Smooth muscle cell (in vitro differentiated cells): ENCODE measurements around the gene LELP1. TPM values are rescaled to one million over a fixed set of nuclear protein-coding genes. Genes with fewer than 3 reads are reported as not detected.

Source experiments
- DNase-seq: peaks from one replicate; lab custom pipeline; 2025; ENCODE audit not compliant: unreplicated experiment; lab: John Stamatoyannopoulos, UW
- H2AFZ ChIP-seq: fragments of 200-600 bp; sonication (generic); 2 replicates; pipeline ENCODE4 v1.6.0; 2016; ENCODE audit warnings: antibody characterized with exemption, low read depth, mild to moderate bottlenecking
- H3F3A ChIP-seq: fragments of 200-600 bp; sonication (generic); 2 replicates; pipeline ENCODE4 v1.6.0; 2017; ENCODE audit warnings: antibody characterized with exemption, low read depth
- H3K27ac ChIP-seq: fragments of 200-600 bp; sonication (generic); 2 replicates; pipeline ENCODE4 v1.5.1; 2016; ENCODE audit warnings: low read depth, mild to moderate bottlenecking
- H3K27me3 ChIP-seq: fragments of 200-600 bp; sonication (generic); 2 replicates; pipeline ENCODE4 v1.6.1; 2016; ENCODE audit warnings: low read depth, mild to moderate bottlenecking
- H3K36me3 ChIP-seq: fragments of 200-600 bp; sonication (generic); 2 replicates; pipeline ENCODE4 v1.5.1; 2016; ENCODE audit warnings: low read depth
- H3K4me1 ChIP-seq: fragments of 200-600 bp; sonication (generic); 2 replicates; pipeline ENCODE4 v1.5.1; 2016; ENCODE audit warnings: low read depth
- H3K4me2 ChIP-seq: fragments of 200-600 bp; sonication (generic); 2 replicates; pipeline ENCODE4 v1.6.0; 2016; ENCODE audit warnings: mild to moderate bottlenecking
- H3K4me3 ChIP-seq: fragments of 200-600 bp; sonication (generic); 2 replicates; pipeline ENCODE4 v1.5.1; 2016; ENCODE audit warnings: mild to moderate bottlenecking
- H3K79me2 ChIP-seq: fragments of 200-600 bp; sonication (generic); 2 replicates; pipeline ENCODE4 v1.6.0; 2016; ENCODE audit warnings: low read depth, mild to moderate bottlenecking
- H3K9ac ChIP-seq: fragments of 200-600 bp; sonication (generic); 2 replicates; pipeline ENCODE4 v1.6.0; 2016; ENCODE audit warnings: low read depth
- H3K9me3 ChIP-seq: fragments of 200-600 bp; sonication (generic); replicated peaks from 2 replicates; pipeline ENCODE4 v1.5.1; 2016; ENCODE audit warnings: low read depth
- H4K20me1 ChIP-seq: fragments of 200-600 bp; sonication (generic); 2 replicates; pipeline ENCODE4 v1.6.0; 2016; ENCODE audit warnings: low read depth
- WGBS: methylation state at CpG from one replicate; pipeline ENCODE4 v1.1.7; 2016; ENCODE audit warnings: low lambda C conversion rate; 5-methylcytosine and 5-hydroxymethylcytosine counted together
- polyA plus RNA-seq: library from polyadenylated mRNA; unstranded; fragments of >200 nt; fragmentation: Nextera tagmentation; extraction: Ambion mirVana; gene quantifications from 2 replicates; pipeline ENCODE4 v1.2.1, GENCODE V29; 2016
- total RNA-seq: library from RNA; depleted of rRNA; stranded (reverse); fragments of >200 nt; gene quantifications from 2 replicates; pipeline ENCODE4 v1.2.3, GENCODE V29; 2014
- TF ChIP-seq, protein P1 (sequence below): fragments of 200-600 bp; sonication (generic); IDR thresholded peaks from 2 replicates; pipeline ENCODE4 v1.5.1; 2017; ENCODE audit warnings: borderline replicate concordance, mild to moderate bottlenecking, antibody characterized with exemption; ENCODE audit not compliant: insufficient read depth, poor library complexity, severe bottlenecking

LELP1 gene
- total and polyA plus RNA-seq, 2 experiments from 2014 or later, result not detected

DNA sequence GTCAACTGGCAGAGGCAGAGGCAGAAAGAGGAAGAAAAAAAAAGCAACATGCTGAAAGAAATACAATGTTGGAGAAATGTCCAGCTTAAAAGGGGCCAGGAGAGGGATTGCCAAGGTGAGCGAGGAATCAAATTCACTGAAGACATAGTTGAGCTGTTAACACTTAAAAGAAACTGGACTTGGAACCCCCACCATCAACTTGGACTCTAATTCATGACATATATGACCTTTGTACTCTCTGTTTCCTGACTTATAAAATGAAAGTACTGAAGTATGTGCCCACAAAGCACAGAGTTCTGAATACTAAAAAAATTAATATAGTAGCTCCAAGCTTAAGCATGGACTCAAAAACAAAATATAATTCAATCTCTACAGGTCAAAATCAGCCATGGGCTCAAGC, 30.2 kb downstream of the LELP1 start:
- H3K4me2 ChIP-seq, result no peak overlapping the region
- no peaks in the 10 kb centered on the region for H3F3A ChIP-seq
- H3K9ac ChIP-seq, result no peak overlapping the region
- H3K27ac ChIP-seq, result no peak overlapping the region
- H3K27me3 ChIP-seq, result no peaks in the 10 kb centered on the region
- TF ChIP-seq, protein P1, sequence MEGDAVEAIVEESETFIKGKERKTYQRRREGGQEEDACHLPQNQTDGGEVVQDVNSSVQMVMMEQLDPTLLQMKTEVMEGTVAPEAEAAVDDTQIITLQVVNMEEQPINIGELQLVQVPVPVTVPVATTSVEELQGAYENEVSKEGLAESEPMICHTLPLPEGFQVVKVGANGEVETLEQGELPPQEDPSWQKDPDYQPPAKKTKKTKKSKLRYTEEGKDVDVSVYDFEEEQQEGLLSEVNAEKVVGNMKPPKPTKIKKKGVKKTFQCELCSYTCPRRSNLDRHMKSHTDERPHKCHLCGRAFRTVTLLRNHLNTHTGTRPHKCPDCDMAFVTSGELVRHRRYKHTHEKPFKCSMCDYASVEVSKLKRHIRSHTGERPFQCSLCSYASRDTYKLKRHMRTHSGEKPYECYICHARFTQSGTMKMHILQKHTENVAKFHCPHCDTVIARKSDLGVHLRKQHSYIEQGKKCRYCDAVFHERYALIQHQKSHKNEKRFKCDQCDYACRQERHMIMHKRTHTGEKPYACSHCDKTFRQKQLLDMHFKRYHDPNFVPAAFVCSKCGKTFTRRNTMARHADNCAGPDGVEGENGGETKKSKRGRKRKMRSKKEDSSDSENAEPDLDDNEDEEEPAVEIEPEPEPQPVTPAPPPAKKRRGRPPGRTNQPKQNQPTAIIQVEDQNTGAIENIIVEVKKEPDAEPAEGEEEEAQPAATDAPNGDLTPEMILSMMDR, result no peak
- no peaks in the 10 kb centered on the region for H3K36me3 ChIP-seq
- H4K20me1 ChIP-seq, result no peaks in the 10 kb centered on the region
- no peaks in the 10 kb centered on the region for H3K79me2 ChIP-seq
- 42% methylated on average over 1 of the region's 1 CpG for WGBS
- no peak overlapping the region for H2AFZ ChIP-seq
- DNase-seq, result no peak
- no peaks in the 10 kb centered on the region for H3K9me3 ChIP-seq
- no peak overlapping the region for H3K4me3 ChIP-seq
- no peaks in the 10 kb centered on the region for H3K4me1 ChIP-seq

DNA sequence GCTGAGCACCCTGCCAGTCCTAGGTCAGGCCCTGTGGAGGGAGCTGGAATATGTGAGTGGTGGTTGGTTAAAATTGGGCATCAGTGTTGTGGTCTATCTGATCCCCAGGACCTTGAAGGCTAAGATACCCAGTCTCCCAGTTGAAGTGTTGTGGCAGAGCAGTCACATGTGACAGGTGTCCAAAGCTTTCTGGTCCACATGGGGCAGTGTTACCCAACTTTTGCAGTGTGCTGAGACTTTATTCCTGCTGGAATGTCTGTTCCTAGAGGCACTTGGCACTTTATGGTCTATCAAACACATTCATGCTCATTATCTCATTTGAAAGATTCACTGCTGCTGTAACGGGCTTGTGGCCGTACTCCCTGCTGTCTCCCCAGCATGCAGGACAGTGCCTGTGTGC, 35.3 kb downstream of the LELP1 start:
- Histone ChIP-seq H3K9ac (no peak overlapping the region), H3F3A (no peaks in the 10 kb centered on the region), H3K27me3 (no peaks in the 10 kb centered on the region), H3K4me2 (no peak overlapping the region), H3K27ac (no peak overlapping the region), H3K4me1 (no peaks in the 10 kb centered on the region), H3K4me3 (no peak overlapping the region), H2AFZ (no peak overlapping the region), H3K9me3 (no peaks in the 10 kb centered on the region), H3K36me3 (no peaks in the 10 kb centered on the region), H4K20me1 (no peaks in the 10 kb centered on the region), H3K79me2 (no peaks in the 10 kb centered on the region)
- TF ChIP-seq, protein P1, result no peak
- WGBS, result 95% methylated on average over 2 of the region's 2 CpGs
- no peak for DNase-seq

DNA sequence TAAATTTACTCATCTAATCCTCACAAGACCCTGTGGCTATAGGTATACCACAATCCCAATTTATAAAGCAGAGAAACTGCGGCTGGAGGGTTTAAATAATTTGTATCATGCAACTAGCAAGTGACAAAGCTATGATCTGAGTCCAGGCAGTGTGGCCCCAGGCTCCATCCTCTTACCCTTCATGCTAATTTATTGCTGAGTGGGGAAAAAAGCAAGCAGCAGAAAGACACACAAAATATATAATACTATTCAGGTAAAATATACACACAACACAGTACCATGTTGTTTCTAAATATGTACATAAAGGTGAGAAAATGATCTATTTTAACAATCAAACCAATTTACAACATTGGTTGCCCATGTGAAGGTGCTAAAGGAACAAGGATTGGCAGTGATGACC, 38.9 kb downstream of the LELP1 start:
- H3F3A ChIP-seq, result no peaks in the 10 kb centered on the region
- H3K9ac ChIP-seq, result no peak overlapping the region
- H2AFZ ChIP-seq, result no peak overlapping the region
- H3K4me1 ChIP-seq, result no peaks in the 10 kb centered on the region
- no peaks in the 10 kb centered on the region for H4K20me1 ChIP-seq
- H3K27me3 ChIP-seq, result no peaks in the 10 kb centered on the region
- H3K79me2 ChIP-seq, result no peaks in the 10 kb centered on the region
- no peak overlapping the region for H3K27ac ChIP-seq
- no peaks in the 10 kb centered on the region for H3K9me3 ChIP-seq
- 71% methylated on average over 1 of the region's 1 CpG for WGBS
- H3K4me2 ChIP-seq, result no peak overlapping the region
- H3K36me3 ChIP-seq, result no peaks in the 10 kb centered on the region
- DNase-seq, result no peak
- H3K4me3 ChIP-seq, result no peak overlapping the region
- TF ChIP-seq, protein P1, result no peak

DNA sequence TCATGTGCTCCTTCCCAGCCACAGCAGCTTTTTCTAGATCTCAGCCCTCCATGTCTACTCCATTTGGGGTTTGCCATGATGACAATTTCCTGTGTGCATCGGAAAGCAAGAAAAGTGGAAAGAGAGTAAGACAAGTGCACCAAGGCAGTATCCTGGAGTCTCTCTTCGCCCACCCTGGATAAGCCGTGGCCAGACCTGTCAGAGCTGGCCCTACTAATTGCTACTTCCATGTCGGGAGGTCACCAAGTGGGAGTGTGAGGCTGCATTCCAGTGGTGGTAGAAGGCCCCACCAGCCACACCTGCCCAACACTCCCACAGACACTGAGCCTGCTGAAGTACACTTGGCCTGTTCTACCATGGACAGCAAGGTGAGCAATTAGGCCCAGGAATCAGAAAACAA, 42.2 kb downstream of the LELP1 start:
- TF ChIP-seq, protein P1, result no peak
- Histone ChIP-seq H3K4me2 (no peak overlapping the region), H4K20me1 (no peaks in the 10 kb centered on the region), H3K4me1 (no peaks in the 10 kb centered on the region), H3K9ac (no peak overlapping the region), H2AFZ (no peak overlapping the region), H3K27me3 (no peaks in the 10 kb centered on the region), H3K27ac (no peak overlapping the region), H3K4me3 (no peak overlapping the region), H3K36me3 (no peaks in the 10 kb centered on the region), H3K9me3 (peaks cover 5% of the 10 kb centered on the region), H3K79me2 (no peaks in the 10 kb centered on the region), H3F3A (no peaks in the 10 kb centered on the region)
- no peak for DNase-seq
- 74% methylated on average over 4 of the region's 4 CpGs for WGBS
